SU-DHL-6 (cell line): ENCODE results near the gene FEN1.

Experiments
- H2AFZ ChIP-seq: fragments of 200-600 bp; sonication (generic); 2 replicates; pipeline ENCODE4 v1.6.1; 2014; ENCODE audit warnings: low read depth, mild to moderate bottlenecking, moderate library complexity, mixed read lengths, antibody characterized with exemption, low read length; ENCODE audit not compliant: severe bottlenecking
- H3F3A ChIP-seq: fragments of 200-600 bp; shearing (Covaris generic); 2 replicates; pipeline ENCODE4 v1.6.0; 2016; ENCODE audit warnings: antibody characterized with exemption, mild to moderate bottlenecking; ENCODE audit not compliant: insufficient read depth
- H3K27ac ChIP-seq: fragments of 200-600 bp; sonication (generic); 2 replicates; pipeline ENCODE4 v1.5.1; 2016; ENCODE audit warnings: low read depth, mild to moderate bottlenecking, low read length, moderate library complexity, mixed read lengths
- H3K27me3 ChIP-seq: fragments of 200-600 bp; sonication (generic), shearing (Covaris generic); 2 replicates; pipeline ENCODE4 v1.6.0; 2014; ENCODE audit warnings: mild to moderate bottlenecking, low read length
- H3K36me3 ChIP-seq: fragments of 200-600 bp; sonication (generic); 2 replicates; pipeline ENCODE4 v1.6.1; 2014; ENCODE audit warnings: mild to moderate bottlenecking, low read length, mixed read lengths
- H3K4me2 ChIP-seq: fragments of 300-600, 200-600 bp; shearing (Covaris generic), sonication (generic); 2 replicates; pipeline ENCODE4 v1.6.0; 2014; ENCODE audit warnings: low read length, low read depth, mild to moderate bottlenecking; ENCODE audit not compliant: poor library complexity, severe bottlenecking
- H3K4me3 ChIP-seq: fragments of 200-600 bp; sonication (generic); 2 replicates; pipeline ENCODE4 v1.5.1; 2014; ENCODE audit warnings: antibody characterized with exemption, low read length, mild to moderate bottlenecking, mixed read lengths; ENCODE audit not compliant: insufficient read depth, poor library complexity, severe bottlenecking
- H3K79me2 ChIP-seq: fragments of 200-600 bp; sonication (generic); 2 replicates; pipeline ENCODE4 v1.6.1; 2014; ENCODE audit warnings: mild to moderate bottlenecking, low read length, moderate library complexity; ENCODE audit not compliant: insufficient read depth
- H3K9ac ChIP-seq: fragments of 200-600 bp; sonication (generic); 2 replicates; pipeline ENCODE4 v1.7.0; 2014; ENCODE audit warnings: mild to moderate bottlenecking, low read length
- H3K9me2 ChIP-seq: fragments of 200-600 bp; sonication (generic); replicated peaks from 2 replicates; pipeline ENCODE4 v1.6.1; 2014; ENCODE audit warnings: low read length; ENCODE audit not compliant: insufficient read depth
- H3K9me3 ChIP-seq: fragments of 200-600 bp; sonication (generic); 2 replicates; pipeline ENCODE4 v1.6.1; 2014; ENCODE audit warnings: low read length, mixed read lengths; ENCODE audit not compliant: insufficient read depth
- H4K20me1 ChIP-seq: fragments of 200-600 bp; sonication (generic); 2 replicates; pipeline ENCODE4 v1.6.1; 2014; ENCODE audit warnings: low read depth, mild to moderate bottlenecking, antibody characterized with exemption, low read length, moderate library complexity, mixed read lengths
- EZH2phosphoT487 ChIP-seq: fragments of 200-600 bp; sonication (generic), shearing (Covaris generic); conservative IDR thresholded peaks from 2 replicates; pipeline ENCODE4 v1.6.1; 2018; ENCODE audit warnings: mild to moderate bottlenecking, antibody characterized with exemption, low read length, moderate library complexity, mixed read lengths
- TF ChIP-seq, protein P1 (sequence below): fragments of 200-600 bp; sonication (generic); IDR thresholded peaks from one replicate; pipeline ENCODE4 v1.5.1; 2017; ENCODE audit warnings: antibody characterized with exemption, mild to moderate bottlenecking, low read length, moderate library complexity; ENCODE audit not compliant: insufficient read depth, poor library complexity, severe bottlenecking

FEN1 gene

DNA sequence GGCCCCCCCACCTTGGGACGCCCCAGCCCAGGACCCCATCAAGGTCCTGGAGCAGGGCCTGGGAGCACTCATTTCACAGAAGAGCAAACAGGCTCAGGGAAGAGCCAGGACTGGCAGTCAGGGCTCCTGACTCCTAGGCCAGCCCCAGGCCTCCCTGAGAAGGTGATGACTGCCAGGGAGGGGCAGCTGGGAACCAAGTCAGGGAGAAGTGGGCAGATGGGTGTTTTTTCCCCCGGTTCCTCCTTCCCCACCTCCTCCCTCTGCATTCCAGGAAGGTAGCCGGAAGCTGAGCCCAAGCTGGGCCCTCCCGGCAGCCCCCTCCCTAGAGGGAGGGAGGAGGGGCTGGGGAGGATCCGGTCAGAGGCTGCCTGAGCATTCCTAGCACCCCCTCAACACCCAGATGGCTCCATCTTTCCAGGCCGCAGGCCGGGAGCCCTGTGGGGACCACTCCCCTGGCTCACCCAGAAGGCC lies 20.7 kb upstream of the FEN1 start:
- Histone ChIP-seq H3K27ac (no peak overlapping the region), H2AFZ (no peak overlapping the region), H3K36me3 (no peaks in the 10 kb centered on the region), H3K9ac (no peak overlapping the region), H3K27me3 (no peaks in the 10 kb centered on the region), H3K9me3 (no peaks in the 10 kb centered on the region), H3K4me2 (no peak overlapping the region), H3K4me3 (no peak overlapping the region), H3K79me2 (no peaks in the 10 kb centered on the region), H4K20me1 (no peaks in the 10 kb centered on the region), H3K9me2 (no peaks in the 10 kb centered on the region), H3F3A (no peaks in the 10 kb centered on the region)
- TF ChIP-seq, protein P1, sequence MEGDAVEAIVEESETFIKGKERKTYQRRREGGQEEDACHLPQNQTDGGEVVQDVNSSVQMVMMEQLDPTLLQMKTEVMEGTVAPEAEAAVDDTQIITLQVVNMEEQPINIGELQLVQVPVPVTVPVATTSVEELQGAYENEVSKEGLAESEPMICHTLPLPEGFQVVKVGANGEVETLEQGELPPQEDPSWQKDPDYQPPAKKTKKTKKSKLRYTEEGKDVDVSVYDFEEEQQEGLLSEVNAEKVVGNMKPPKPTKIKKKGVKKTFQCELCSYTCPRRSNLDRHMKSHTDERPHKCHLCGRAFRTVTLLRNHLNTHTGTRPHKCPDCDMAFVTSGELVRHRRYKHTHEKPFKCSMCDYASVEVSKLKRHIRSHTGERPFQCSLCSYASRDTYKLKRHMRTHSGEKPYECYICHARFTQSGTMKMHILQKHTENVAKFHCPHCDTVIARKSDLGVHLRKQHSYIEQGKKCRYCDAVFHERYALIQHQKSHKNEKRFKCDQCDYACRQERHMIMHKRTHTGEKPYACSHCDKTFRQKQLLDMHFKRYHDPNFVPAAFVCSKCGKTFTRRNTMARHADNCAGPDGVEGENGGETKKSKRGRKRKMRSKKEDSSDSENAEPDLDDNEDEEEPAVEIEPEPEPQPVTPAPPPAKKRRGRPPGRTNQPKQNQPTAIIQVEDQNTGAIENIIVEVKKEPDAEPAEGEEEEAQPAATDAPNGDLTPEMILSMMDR = no peak
- TF ChIP-seq EZH2phosphoT487 = no peak

GRCh38 chr11:61773356-61773755 lies 19.4 kb upstream of the FEN1 start:
- Histone ChIP-seq H3K9ac (no peak overlapping the region), H2AFZ (no peak overlapping the region), H3K79me2 (no peaks in the 10 kb centered on the region), H3K36me3 (no peaks in the 10 kb centered on the region), H3K4me3 (no peak overlapping the region), H3K27ac (no peak overlapping the region), H3K27me3 (no peaks in the 10 kb centered on the region), H3F3A (no peaks in the 10 kb centered on the region), H3K9me3 (no peaks in the 10 kb centered on the region), H4K20me1 (no peaks in the 10 kb centered on the region), H3K4me2 (no peak overlapping the region), H3K9me2 (no peaks in the 10 kb centered on the region)
- TF ChIP-seq, protein P1 = no peak
- TF ChIP-seq EZH2phosphoT487 = no peak

GRCh38 chr11:61773809-61774208 lies 18.9 kb upstream of the FEN1 start:
- H3K9me3 ChIP-seq = no peaks in the 10 kb centered on the region
- H3K4me2 ChIP-seq = no peak overlapping the region
- TF ChIP-seq, protein P1 = no peak
- TF ChIP-seq EZH2phosphoT487 = no peak
- H3K27me3 ChIP-seq = no peaks in the 10 kb centered on the region
- H3F3A ChIP-seq = no peaks in the 10 kb centered on the region
- no peak overlapping the region for H2AFZ ChIP-seq
- H3K4me3 ChIP-seq = no peak overlapping the region
- no peaks in the 10 kb centered on the region for H3K79me2 ChIP-seq
- no peak overlapping the region for H3K27ac ChIP-seq
- no peaks in the 10 kb centered on the region for H4K20me1 ChIP-seq
- H3K9me2 ChIP-seq = no peaks in the 10 kb centered on the region
- H3K9ac ChIP-seq = no peak overlapping the region
- H3K36me3 ChIP-seq = no peaks in the 10 kb centered on the region

DNA sequence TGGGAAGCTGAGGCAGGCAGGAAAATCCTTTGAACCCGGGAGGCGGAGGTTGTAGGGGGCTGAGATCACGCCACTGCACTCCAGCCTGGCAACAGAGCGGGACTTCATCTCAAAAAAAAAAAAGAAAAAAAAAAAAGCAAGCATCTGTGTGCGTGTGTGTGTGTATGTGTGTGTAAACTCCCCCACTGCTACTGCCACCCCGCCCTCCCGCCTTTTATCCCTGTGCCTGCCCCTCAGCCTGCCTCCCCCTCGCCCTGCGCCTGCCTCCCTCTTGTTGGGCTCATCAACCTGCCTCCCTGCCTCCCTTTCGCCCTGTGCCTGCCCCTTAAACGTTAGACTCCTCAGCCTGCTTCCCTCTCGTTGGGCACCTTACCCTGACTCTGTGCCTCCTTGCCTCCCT lies 18.3 kb upstream of the FEN1 start:
- no peaks in the 10 kb centered on the region for H3K79me2 ChIP-seq
- no peaks in the 10 kb centered on the region for H3K9me2 ChIP-seq
- H3F3A ChIP-seq = no peaks in the 10 kb centered on the region
- H3K9me3 ChIP-seq = no peaks in the 10 kb centered on the region
- H3K4me2 ChIP-seq = no peak overlapping the region
- TF ChIP-seq, protein P1 = no peak
- TF ChIP-seq EZH2phosphoT487 = no peak
- no peak overlapping the region for H2AFZ ChIP-seq
- H4K20me1 ChIP-seq = no peaks in the 10 kb centered on the region
- H3K27me3 ChIP-seq = no peaks in the 10 kb centered on the region
- no peak overlapping the region for H3K9ac ChIP-seq
- H3K4me3 ChIP-seq = no peak overlapping the region
- H3K36me3 ChIP-seq = no peaks in the 10 kb centered on the region
- no peak overlapping the region for H3K27ac ChIP-seq
